Ascending aorta (tissue), 2 donors: ENCODE results near the gene DNAI4. TPM values are rescaled to one million over a fixed set of nuclear protein-coding genes. Genes with fewer than 3 reads are reported as not detected.

Experiments used
- DNase-seq, 2 donors: peaks; one replicate each; pipeline ENCODE4 v3.0.0-alpha.2; 2019; ENCODE audit warnings: low spot score in 2 of 2
- H3K27ac ChIP-seq, 2 donors: fragments of 200-600 bp; sonication (generic); one replicate each; pipeline ENCODE4 v1.5.1; 2016 to 2017; ENCODE audit warnings: mild to moderate bottlenecking in 1 of 2
- H3K27me3 ChIP-seq: fragments of 200-600 bp; sonication (generic); one replicate; pipeline ENCODE4 v1.5.1; 2017
- H3K36me3 ChIP-seq, 2 donors: fragments of 200-600 bp; sonication (generic); one replicate each; pipeline ENCODE4 v1.5.1; 2016
- H3K4me1 ChIP-seq, 2 donors: fragments of 200-600 bp; sonication (generic); one replicate each; pipeline ENCODE4 v1.5.1; 2016 to 2017; ENCODE audit warnings: mild to moderate bottlenecking in 1 of 2
- H3K4me3 ChIP-seq, 2 donors: fragments of 200-600 bp; sonication (generic); one replicate each; pipeline ENCODE4 v1.5.1; 2016 to 2017; ENCODE audit warnings: mild to moderate bottlenecking in 1 of 2
- H3K9me3 ChIP-seq, 2 donors: fragments of 200-600 bp; sonication (generic); one replicate each; pipeline ENCODE4 v1.5.1; 2016
- CTCF ChIP-seq, 3 experiments: fragments of 200-600 bp in 2 of 3; fragments of 450-650 bp in 1 of 3; sonication (generic) in 2 of 3; IDR thresholded peaks; one replicate each; pipeline ENCODE4 v1.5.1; 2016 to 2019; ENCODE audit warnings: antibody characterized with exemption in 3 of 3, mild to moderate bottlenecking in 1 of 3, moderate library complexity in 1 of 3
- intact Hi-C: fragments of 100-400 bp; cut with DNase I; formaldehyde crosslinking; loops from one replicate; pipeline ENCODE4 v1.15.1; 2023
- total RNA-seq: library from RNA; depleted of rRNA; stranded (reverse); fragments of >200 nt; gene quantifications from one replicate; pipeline ENCODE4 v1.1.0, GENCODE V29; 2016

The DNAI4 gene
- total RNA-seq, 1 donor from 2014 or later, result not detected

GRCh38 chr1:66951513-66951912, 26.9 kb upstream of the DNAI4 start:
- Histone ChIP-seq H3K9me3 (no peaks in the 10 kb centered on the region), H3K27me3 (no peaks in the 10 kb centered on the region), H3K27ac (no peak overlapping the region), H3K4me1 (peaks cover 0 to 3% of the 10 kb centered on the region in 2 donors), H3K4me3 (no peak overlapping the region), H3K36me3 (peaks cover 27 to 33% of the 10 kb centered on the region in 2 donors)
- no peak for DNase-seq
- no peak for TF ChIP-seq CTCF (IDR thresholded peaks at IDR 0.05)
- intact Hi-C loops, result no loop called here

GRCh38 chr1:66947267-66947666, 22.6 kb upstream of the DNAI4 start:
- no peak overlapping the region for H3K4me3 ChIP-seq
- no peaks in the 10 kb centered on the region for H3K27me3 ChIP-seq
- no peaks in the 10 kb centered on the region for H3K9me3 ChIP-seq
- intact Hi-C loops, result no loop called here
- peaks cover 5 to 14% of the 10 kb centered on the region in 2 donors for H3K4me1 ChIP-seq
- no peak for DNase-seq
- peaks cover 18 to 23% of the 10 kb centered on the region in 2 donors for H3K36me3 ChIP-seq
- H3K27ac ChIP-seq, result no peak overlapping the region
- no peak for TF ChIP-seq CTCF (IDR thresholded peaks at IDR 0.05)

GRCh38 chr1:66945316-66945715, 20.7 kb upstream of the DNAI4 start:
- DNase-seq, result no peak
- Histone ChIP-seq H3K4me1 (peaks cover 5 to 20% of the 10 kb centered on the region in 2 donors), H3K27ac (peak overlapping the region in 1 of 2 donors; percentile 29), H3K36me3 (peaks cover 18% of the 10 kb centered on the region in 2 donors), H3K9me3 (no peaks in the 10 kb centered on the region), H3K4me3 (no peak overlapping the region), H3K27me3 (no peaks in the 10 kb centered on the region)
- intact Hi-C loops, result no loop called here
- no peak for TF ChIP-seq CTCF (IDR thresholded peaks at IDR 0.05)

GRCh38 chr1:66944330-66945274, 19.9 kb upstream of the DNAI4 start:
- H3K4me3 ChIP-seq, result no peak overlapping the region
- peak in 1 of 2 donors; percentile 76 for DNase-seq
- H3K9me3 ChIP-seq, result no peaks in the 10 kb centered on the region
- intact Hi-C loops, result no loop called here
- H3K27ac ChIP-seq, result peak overlapping the region; percentile 13 to 54
- H3K36me3 ChIP-seq, result peaks cover 18% of the 10 kb centered on the region in 2 donors
- no peaks in the 10 kb centered on the region for H3K27me3 ChIP-seq
- peaks cover 5 to 23% of the 10 kb centered on the region in 2 donors for H3K4me1 ChIP-seq
- no peak for TF ChIP-seq CTCF (IDR thresholded peaks at IDR 0.05)

GRCh38 chr1:66943361-66943969, 18.8 kb upstream of the DNAI4 start:
- H3K4me1 ChIP-seq, result peaks cover 5 to 33% of the 10 kb centered on the region in 2 donors
- H3K27ac ChIP-seq, result peak overlapping the region; percentile 13 to 31
- peaks cover 15 to 16% of the 10 kb centered on the region in 2 donors for H3K36me3 ChIP-seq
- H3K27me3 ChIP-seq, result no peaks in the 10 kb centered on the region
- H3K4me3 ChIP-seq, result no peak overlapping the region
- intact Hi-C loops, result no loop called here
- TF ChIP-seq CTCF (IDR thresholded peaks at IDR 0.05), result no peak
- no peak for DNase-seq
- no peaks in the 10 kb centered on the region for H3K9me3 ChIP-seq
